ENCODE measurements around the gene MAN1C1. TPM values are rescaled to one million over a fixed set of nuclear protein-coding genes. Genes with fewer than 3 reads are reported as not detected.

Gene MAN1C1
- total RNA-seq, 2 donors from 2014 or later = 22.8 to 34.4 TPM

DNA sequence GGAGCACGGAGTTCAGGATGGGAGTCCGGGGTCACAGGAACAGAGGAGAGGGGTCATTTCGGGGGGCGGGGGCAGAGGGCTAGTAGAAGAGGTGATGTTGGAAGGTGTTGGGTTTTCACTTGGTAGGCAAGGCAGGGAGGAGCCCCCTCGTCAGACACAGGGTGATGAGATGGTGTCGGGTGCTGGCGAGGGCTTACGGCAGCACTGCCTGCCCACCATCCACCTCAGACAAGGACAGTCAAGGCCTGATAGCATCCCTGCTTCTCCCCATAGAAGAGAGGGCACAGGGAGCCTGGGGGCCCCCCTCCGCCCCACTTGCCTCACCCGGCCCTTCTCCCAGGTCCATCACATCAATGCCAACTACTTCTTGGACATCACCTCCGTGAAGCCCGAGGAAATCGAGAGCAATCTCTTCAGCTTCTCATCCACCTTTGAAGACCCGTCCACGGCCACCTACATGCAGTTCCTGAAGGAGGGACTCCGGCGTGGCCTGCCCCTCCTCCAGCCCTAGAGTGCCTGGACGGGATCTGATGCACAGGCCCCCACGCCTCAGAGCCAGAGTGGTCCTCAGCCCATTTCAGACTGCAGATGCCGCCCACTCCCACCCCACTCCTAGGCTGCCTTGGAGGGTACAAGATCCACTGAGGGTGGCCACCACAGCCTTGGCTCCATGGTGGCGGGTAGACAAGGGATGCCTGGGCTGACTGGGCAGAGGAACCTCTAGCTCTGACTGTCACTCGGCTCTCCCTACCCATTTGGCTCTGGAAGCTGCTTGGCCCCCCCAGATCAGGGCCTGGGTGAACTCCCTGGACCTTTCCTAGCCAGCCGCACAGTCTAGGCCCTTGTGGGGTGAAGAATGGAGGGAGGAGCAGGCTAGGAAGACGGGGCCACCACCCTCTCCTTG lies 198.9 kb downstream of the MAN1C1 start:
- Histone ChIP-seq H3K36me3 (no peaks in the 10 kb centered on the region), H3K4me1 (replicated peaks) (peaks cover 8% of the 10 kb centered on the region), H3K4me3 (no peak overlapping the region), H3K9me3 (no peaks in the 10 kb centered on the region), H3K27ac (no peak overlapping the region), H3K27me3 (replicated peaks; ENCODE audit: insufficient read depth) (no peaks in the 10 kb centered on the region)
- WGBS = 85% methylated on average over 24 of the region's 24 CpGs
- TF ChIP-seq POLR2AphosphoS5 (IDR thresholded peaks at IDR 0.05) (no peak), POLR2A (IDR thresholded peaks at IDR 0.05) (no peak)
- TF ChIP-seq, protein P1, sequence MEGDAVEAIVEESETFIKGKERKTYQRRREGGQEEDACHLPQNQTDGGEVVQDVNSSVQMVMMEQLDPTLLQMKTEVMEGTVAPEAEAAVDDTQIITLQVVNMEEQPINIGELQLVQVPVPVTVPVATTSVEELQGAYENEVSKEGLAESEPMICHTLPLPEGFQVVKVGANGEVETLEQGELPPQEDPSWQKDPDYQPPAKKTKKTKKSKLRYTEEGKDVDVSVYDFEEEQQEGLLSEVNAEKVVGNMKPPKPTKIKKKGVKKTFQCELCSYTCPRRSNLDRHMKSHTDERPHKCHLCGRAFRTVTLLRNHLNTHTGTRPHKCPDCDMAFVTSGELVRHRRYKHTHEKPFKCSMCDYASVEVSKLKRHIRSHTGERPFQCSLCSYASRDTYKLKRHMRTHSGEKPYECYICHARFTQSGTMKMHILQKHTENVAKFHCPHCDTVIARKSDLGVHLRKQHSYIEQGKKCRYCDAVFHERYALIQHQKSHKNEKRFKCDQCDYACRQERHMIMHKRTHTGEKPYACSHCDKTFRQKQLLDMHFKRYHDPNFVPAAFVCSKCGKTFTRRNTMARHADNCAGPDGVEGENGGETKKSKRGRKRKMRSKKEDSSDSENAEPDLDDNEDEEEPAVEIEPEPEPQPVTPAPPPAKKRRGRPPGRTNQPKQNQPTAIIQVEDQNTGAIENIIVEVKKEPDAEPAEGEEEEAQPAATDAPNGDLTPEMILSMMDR (IDR thresholded peaks at IDR 0.05) = no peak
- DNase-seq (ENCODE audit: low spot score) = no peak
- intact Hi-C loops (cut with DNase I) = no loop called here

- intact Hi-C loops (cut with DNase I) = no loop called here
- WGBS = 86% methylated on average over 15 of the region's 15 CpGs
- H3K36me3 ChIP-seq = no peaks in the 10 kb centered on the region
Measured at GRCh38 chr1:25816112-25816718, 199.6 kb downstream of the MAN1C1 start.

DNA sequence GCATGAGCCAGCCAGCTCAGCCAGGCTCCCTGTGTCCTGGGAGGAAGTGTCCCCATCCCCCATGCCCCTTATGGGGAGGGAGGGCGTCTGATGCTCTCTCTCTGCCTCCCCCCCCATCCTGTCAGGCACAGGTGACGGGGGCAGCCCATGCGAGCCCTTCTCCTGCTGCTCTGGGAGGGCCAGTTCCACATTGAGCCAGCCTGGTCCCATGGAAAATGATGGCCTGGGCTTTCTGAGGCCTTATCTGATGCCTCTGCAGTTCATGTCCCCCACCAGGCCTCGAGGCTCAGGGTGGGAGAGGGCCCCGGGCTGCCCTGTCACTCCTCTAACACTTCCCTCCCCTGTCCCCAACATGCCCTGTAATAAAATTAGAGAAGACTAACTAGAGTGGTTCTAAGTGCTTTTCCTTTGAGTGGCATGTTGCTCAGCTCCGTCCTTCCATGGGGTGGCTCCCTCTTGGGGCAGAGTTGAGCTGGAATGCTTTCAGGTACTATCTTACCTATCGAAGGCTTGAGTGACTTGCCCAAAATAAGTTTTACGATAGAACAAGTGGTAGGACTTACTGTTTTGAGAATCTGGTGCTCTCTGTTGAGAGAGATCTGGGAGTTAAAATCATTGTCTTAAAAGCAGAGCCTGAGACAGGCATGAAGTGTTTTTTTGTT lies 201.4 kb downstream of the MAN1C1 start:
- intact Hi-C loops (cut with DNase I) = no loop called here
- peak overlapping the region in 1 of 2 donors; percentile 87 for H3K27ac ChIP-seq
- WGBS = 32% methylated on average over 8 of the region's 8 CpGs

More at GRCh38 chr1:25816112-25816718, 199.6 kb downstream of the MAN1C1 start:
- Histone ChIP-seq H3K4me3 (no peak overlapping the region), H3K27me3 (replicated peaks; ENCODE audit: insufficient read depth) (no peaks in the 10 kb centered on the region), H3K27ac (no peak overlapping the region), H3K4me1 (replicated peaks) (peaks cover 9% of the 10 kb centered on the region), H3K9me3 (no peaks in the 10 kb centered on the region)
- TF ChIP-seq POLR2AphosphoS5 (IDR thresholded peaks at IDR 0.05) = no peak
- no peak for TF ChIP-seq POLR2A (IDR thresholded peaks at IDR 0.05)
- TF ChIP-seq, protein P1 (IDR thresholded peaks at IDR 0.05) = no peak
- DNase-seq (ENCODE audit: low spot score) = no peak

DNA sequence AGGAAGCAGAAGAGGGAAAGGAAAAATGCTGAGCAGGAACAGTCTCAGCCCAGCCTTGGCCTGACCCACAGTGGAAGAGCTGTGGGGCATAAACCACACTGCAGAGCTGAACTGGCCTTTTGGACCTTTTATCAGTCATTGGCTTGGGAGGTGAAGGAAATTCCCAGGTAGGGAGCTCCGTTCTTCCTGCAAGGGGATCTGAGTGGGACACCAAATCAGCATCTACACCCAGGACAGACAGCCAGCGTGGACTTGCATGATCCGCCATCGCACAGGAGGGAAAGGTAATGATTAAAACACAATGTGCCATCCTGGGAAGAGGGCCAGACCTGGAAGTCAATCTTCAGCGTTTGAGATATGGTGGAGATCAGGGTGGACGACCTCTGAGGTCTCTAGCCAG lies 202.0 kb downstream of the MAN1C1 start:
- Histone ChIP-seq H3K4me1 (replicated peaks) (peaks cover 11% of the 10 kb centered on the region), H3K9me3 (no peaks in the 10 kb centered on the region), H3K4me3 (peak overlapping the region in 1 of 2 donors; percentile 86), H3K36me3 (no peaks in the 10 kb centered on the region), H3K27ac (peak overlapping the region; percentile 77 to 87), H3K27me3 (replicated peaks; ENCODE audit: insufficient read depth) (no peaks in the 10 kb centered on the region)
- DNase-seq (ENCODE audit: low spot score) = no peak
- 33% methylated on average over 6 of the region's 6 CpGs for WGBS
- intact Hi-C loops (cut with DNase I) = no loop called here
- TF ChIP-seq, protein P1 (IDR thresholded peaks at IDR 0.05) = no peak
- TF ChIP-seq POLR2A (IDR thresholded peaks at IDR 0.05) (no peak), POLR2AphosphoS5 (IDR thresholded peaks at IDR 0.05) (no peak)

More for the DNA sequence above, 201.4 kb downstream of the MAN1C1 start:
- no peaks in the 10 kb centered on the region for H3K9me3 ChIP-seq
- no peak overlapping the region for H3K4me3 ChIP-seq
- DNase-seq (ENCODE audit: low spot score) = no peak
- H3K27me3 ChIP-seq (replicated peaks; ENCODE audit: insufficient read depth) = no peaks in the 10 kb centered on the region
- H3K4me1 ChIP-seq (replicated peaks) = peaks cover 11% of the 10 kb centered on the region
- TF ChIP-seq, protein P1 (IDR thresholded peaks at IDR 0.05) = peak in 2 of 4 experiments; percentile 33 to 42
- no peak for TF ChIP-seq POLR2AphosphoS5 (IDR thresholded peaks at IDR 0.05)
- no peak for TF ChIP-seq POLR2A (IDR thresholded peaks at IDR 0.05)
- no peaks in the 10 kb centered on the region for H3K36me3 ChIP-seq
